WTC11 (cell line): ENCODE results near the gene BCO1. TPM values are rescaled to one million over a fixed set of nuclear protein-coding genes. Genes with fewer than 3 reads are reported as not detected.

Experiments
- AR ChIP-seq: fragments of 250-450 bp; sonication (Bioruptor Pico); IDR thresholded peaks from 2 replicates; pipeline ENCODE4 v1.9.0; 2021; ENCODE audit warnings: mild to moderate bottlenecking
- ARID4B ChIP-seq: sonication (generic); formaldehyde crosslinking; IDR thresholded peaks from 2 replicates; pipeline ENCODE4 v1.8.0; 2023; ENCODE audit warnings: missing genetic modification reagents, mild to moderate bottlenecking, borderline replicate concordance
- CTCF ChIP-seq: fragments of 200-600 bp; IDR thresholded peaks from 2 replicates; pipeline ENCODE4 v1.8.0; 2022; ENCODE audit warnings: antibody characterized with exemption
- ELF4 ChIP-seq: sonication (generic); formaldehyde crosslinking; IDR thresholded peaks from 2 replicates; pipeline ENCODE4 v1.8.1; 2022; ENCODE audit warnings: low read depth, mild to moderate bottlenecking, moderate library complexity, missing genetic modification reagents
- ESRRA ChIP-seq: sonication (generic); formaldehyde crosslinking; IDR thresholded peaks from 2 replicates; pipeline ENCODE4 v1.8.1; 2022; ENCODE audit warnings: mild to moderate bottlenecking, missing genetic modification reagents, borderline replicate concordance
- ETV6 ChIP-seq: sonication (generic); formaldehyde crosslinking; IDR thresholded peaks from 2 replicates; pipeline ENCODE4 v1.8.1; 2022; ENCODE audit warnings: mild to moderate bottlenecking, missing genetic modification reagents
- FOXJ3 ChIP-seq: sonication (generic); formaldehyde crosslinking; IDR thresholded peaks from 2 replicates; pipeline ENCODE4 v1.9.0; 2021; ENCODE audit warnings: missing genetic modification reagents, mild to moderate bottlenecking, borderline replicate concordance
- GABPB1 ChIP-seq: sonication (generic); formaldehyde crosslinking; IDR thresholded peaks from 2 replicates; pipeline ENCODE4 v1.8.1; 2023; ENCODE audit warnings: mild to moderate bottlenecking, missing genetic modification reagents
- GRHL2 ChIP-seq: fragments of 250-450 bp; sonication (Bioruptor Pico); IDR thresholded peaks from 2 replicates; pipeline ENCODE4 v1.8.0; 2022; ENCODE audit warnings: mild to moderate bottlenecking, moderate library complexity; ENCODE audit not compliant: insufficient replicate concordance, severe bottlenecking
- GTF2I ChIP-seq: fragments of 250-450 bp; sonication (Bioruptor Pico); conservative IDR thresholded peaks from 2 replicates; pipeline ENCODE4 v1.4.0; 2021; ENCODE audit warnings: mild to moderate bottlenecking
- IRF2 ChIP-seq: sonication (generic); formaldehyde crosslinking; IDR thresholded peaks from 2 replicates; pipeline ENCODE4 v1.8.0; 2022; ENCODE audit warnings: low read depth, missing genetic modification reagents, borderline replicate concordance
- JAZF1 ChIP-seq: fragments of 250-450 bp; sonication (Bioruptor Pico); IDR thresholded peaks from 2 replicates; pipeline ENCODE4 v1.9.0; 2021; ENCODE audit warnings: moderate library complexity, mild to moderate bottlenecking, inconsistent platforms
- NFATC4 ChIP-seq: fragments of 250-450 bp; sonication (Bioruptor Pico); IDR thresholded peaks from 2 replicates; pipeline ENCODE4 v1.9.0; 2021; ENCODE audit warnings: mild to moderate bottlenecking
- NFE2L1 ChIP-seq: sonication (generic); formaldehyde crosslinking; IDR thresholded peaks from 2 replicates; pipeline ENCODE4 v1.8.1; 2023; ENCODE audit warnings: missing genetic modification reagents
- NFYB ChIP-seq: sonication (generic); formaldehyde crosslinking; conservative IDR thresholded peaks from 2 replicates; pipeline ENCODE4 v1.8.0; 2022; ENCODE audit warnings: low read depth, missing genetic modification reagents
- PRRX2 ChIP-seq: fragments of 250-450 bp; sonication (Bioruptor Pico); IDR thresholded peaks from 2 replicates; pipeline ENCODE4 v1.8.0; 2021; ENCODE audit warnings: mild to moderate bottlenecking
- RELA ChIP-seq: sonication (generic); formaldehyde crosslinking; IDR thresholded peaks from 2 replicates; pipeline ENCODE4 v1.8.1; 2022; ENCODE audit warnings: missing genetic modification reagents, mild to moderate bottlenecking, borderline replicate concordance
- SMAD3 ChIP-seq: sonication (generic); formaldehyde crosslinking; IDR thresholded peaks from 2 replicates; pipeline ENCODE4 v1.8.0; 2022; ENCODE audit warnings: missing genetic modification reagents, mild to moderate bottlenecking, borderline replicate concordance
- SOX15 ChIP-seq: fragments of 250-450 bp; sonication (Bioruptor Pico); IDR thresholded peaks from 2 replicates; pipeline ENCODE4 v1.9.0; 2021; ENCODE audit warnings: mild to moderate bottlenecking
- STAT6 ChIP-seq: sonication (generic); formaldehyde crosslinking; conservative IDR thresholded peaks from 2 replicates; pipeline ENCODE4 v1.8.1; 2023; ENCODE audit warnings: mild to moderate bottlenecking, low read depth, missing genetic modification reagents, moderate library complexity
- TEAD1 ChIP-seq: sonication (generic); formaldehyde crosslinking; IDR thresholded peaks from 2 replicates; pipeline ENCODE4 v1.8.0; 2022; ENCODE audit warnings: mild to moderate bottlenecking, missing genetic modification reagents
- TP53 ChIP-seq: sonication (generic); formaldehyde crosslinking; IDR thresholded peaks from 2 replicates; pipeline ENCODE4 v1.8.1; 2023; ENCODE audit warnings: mild to moderate bottlenecking, missing genetic modification reagents
- ZNF263 ChIP-seq: sonication (generic); formaldehyde crosslinking; IDR thresholded peaks from 2 replicates; pipeline ENCODE4 v1.8.1; 2022; ENCODE audit warnings: low read depth, mild to moderate bottlenecking, moderate library complexity, missing genetic modification reagents
- ZNF281 ChIP-seq: sonication (generic); formaldehyde crosslinking; IDR thresholded peaks from 2 replicates; pipeline ENCODE4 v1.8.0; 2023; ENCODE audit warnings: mild to moderate bottlenecking, missing genetic modification reagents
- ZNF317 ChIP-seq: sonication (generic); formaldehyde crosslinking; IDR thresholded peaks from 2 replicates; pipeline ENCODE4 v1.8.1; 2023; ENCODE audit warnings: low read depth, mild to moderate bottlenecking, moderate library complexity, missing genetic modification reagents, borderline replicate concordance
- total RNA-seq: library from RNA; stranded (reverse); gene quantifications from 3 replicates; pipeline ENCODE4 v1.2.3, GENCODE V29; 2021

The BCO1 gene
- total RNA-seq, 1 experiment from 2014 or later: 0.15 TPM

- TF ChIP-seq SMAD3 (CRISPR knock-in tag) (no peak), GRHL2 (no peak), IRF2 (CRISPR knock-in tag) (no peak), PRRX2 (CRISPR knock-in tag) (no peak), STAT6 (CRISPR knock-in tag) (0 out of 2 replicates have a peak, but pooled peaks have one; percentile 33), ZNF317 (CRISPR knock-in tag) (no peak), RELA (CRISPR knock-in tag) (no peak), ARID4B (CRISPR knock-in tag) (no peak; the same call in none of the 2 replicates), TP53 (CRISPR knock-in tag) (no peak), GABPB1 (CRISPR knock-in tag) (peak; percentile 68; the same call in 1 of the 2 replicates), TEAD1 (peak; percentile 87; the same call in 1 of the 2 replicates), FOXJ3 (CRISPR knock-in tag) (no peak), ESRRA (0 out of 2 replicates have a peak, but pooled peaks have one; percentile 22), NFE2L1 (CRISPR knock-in tag) (no peak), JAZF1 (CRISPR knock-in tag) (no peak), GTF2I (CRISPR knock-in tag) (no peak), CTCF (no peak), ZNF263 (CRISPR knock-in tag) (no peak), AR (CRISPR knock-in tag) (no peak), ETV6 (CRISPR knock-in tag) (peak; percentile 57), NFYB (peak; percentile 65), NFATC4 (no peak), SOX15 (no peak), ZNF281 (no peak), ELF4 (CRISPR knock-in tag) (0 out of 2 replicates have a peak, but pooled peaks have one; percentile 73)
Observed at GRCh38 chr16:81314603-81315270, 76.2 kb downstream of the BCO1 start, which contains the start of gene GAN (continued).
